ENCODE measurements around the gene SVEP1.

DNA sequence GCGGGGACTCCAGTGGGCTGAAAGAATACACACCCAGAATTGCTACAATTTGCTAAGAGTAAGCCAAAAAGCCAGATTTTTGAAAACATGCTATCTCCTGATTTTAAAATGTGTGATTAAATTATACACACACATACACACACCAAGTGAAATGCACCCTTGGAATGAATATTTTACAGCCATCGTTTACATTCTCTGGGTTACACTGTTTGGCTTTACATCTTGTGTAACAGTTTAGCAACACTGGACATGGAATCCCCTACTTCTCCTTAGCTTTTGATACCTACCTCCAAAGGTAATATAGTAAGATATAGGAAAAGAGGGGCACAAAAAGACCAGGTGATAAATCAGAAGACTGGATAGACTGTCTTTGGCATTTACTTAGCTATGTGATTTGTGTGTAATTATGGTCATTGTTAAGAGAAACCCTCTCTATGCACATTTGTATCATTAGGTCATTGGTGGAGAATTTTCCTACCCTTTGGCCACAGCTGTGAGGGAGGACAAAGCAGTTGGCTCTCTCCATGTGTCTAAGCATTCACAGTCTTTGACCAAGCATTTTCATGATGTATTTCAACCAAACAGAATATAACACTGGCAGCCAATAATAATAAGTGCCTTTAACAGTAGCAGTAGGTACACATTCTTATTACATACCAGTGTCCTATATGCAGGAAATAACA, 7.6 kb downstream of the SVEP1 start:
- TF ChIP-seq, protein P1, sequence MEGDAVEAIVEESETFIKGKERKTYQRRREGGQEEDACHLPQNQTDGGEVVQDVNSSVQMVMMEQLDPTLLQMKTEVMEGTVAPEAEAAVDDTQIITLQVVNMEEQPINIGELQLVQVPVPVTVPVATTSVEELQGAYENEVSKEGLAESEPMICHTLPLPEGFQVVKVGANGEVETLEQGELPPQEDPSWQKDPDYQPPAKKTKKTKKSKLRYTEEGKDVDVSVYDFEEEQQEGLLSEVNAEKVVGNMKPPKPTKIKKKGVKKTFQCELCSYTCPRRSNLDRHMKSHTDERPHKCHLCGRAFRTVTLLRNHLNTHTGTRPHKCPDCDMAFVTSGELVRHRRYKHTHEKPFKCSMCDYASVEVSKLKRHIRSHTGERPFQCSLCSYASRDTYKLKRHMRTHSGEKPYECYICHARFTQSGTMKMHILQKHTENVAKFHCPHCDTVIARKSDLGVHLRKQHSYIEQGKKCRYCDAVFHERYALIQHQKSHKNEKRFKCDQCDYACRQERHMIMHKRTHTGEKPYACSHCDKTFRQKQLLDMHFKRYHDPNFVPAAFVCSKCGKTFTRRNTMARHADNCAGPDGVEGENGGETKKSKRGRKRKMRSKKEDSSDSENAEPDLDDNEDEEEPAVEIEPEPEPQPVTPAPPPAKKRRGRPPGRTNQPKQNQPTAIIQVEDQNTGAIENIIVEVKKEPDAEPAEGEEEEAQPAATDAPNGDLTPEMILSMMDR (IDR thresholded peaks at IDR 0.05): no peak
- TF ChIP-seq EP300 (IDR thresholded peaks at IDR 0.05): no peak
